HG02678 (cell line): ENCODE measurements around the gene SETD1A.
"Not testable (repeated sequence)": the region's sequence is repeated elsewhere in the genome, so short reads cannot be mapped to it uniquely, and the experiment has no call there.

ENCODE experiments used
- ATAC-seq: cut with Tn5 transposase; IDR thresholded peaks from one replicate; pipeline ENCODE4 v1.9.1; 2021; ENCODE audit warnings: mild to moderate bottlenecking, moderate library complexity; ENCODE audit not compliant: unreplicated experiment

The SETD1A gene

GRCh38 chr16:30997725-30998711, 40.5 kb downstream of the SETD1A start:
- ATAC-seq, result no peak

- no peak for ATAC-seq
Observed at GRCh38 chr16:30998852-30999761, 41.6 kb downstream of the SETD1A start.

- no peak for ATAC-seq
Observed at GRCh38 chr16:31000671-31001382, 43.3 kb downstream of the SETD1A start.

GRCh38 chr16:31001507-31002249, 44.1 kb downstream of the SETD1A start:
- ATAC-seq, result no peak

GRCh38 chr16:31002250-31002700, 44.7 kb downstream of the SETD1A start:
- ATAC-seq, result no peak

- ATAC-seq, result no peak
Observed at GRCh38 chr16:31002862-31003341, 45.3 kb downstream of the SETD1A start.

- ATAC-seq, result no peak
Observed at GRCh38 chr16:31003744-31004143, 46.2 kb downstream of the SETD1A start.

- no peak for ATAC-seq
Observed at GRCh38 chr16:31004658-31005057, 47.1 kb downstream of the SETD1A start.

- no peak for ATAC-seq
Observed at GRCh38 chr16:31005350-31006085, 48.0 kb downstream of the SETD1A start.

GRCh38 chr16:31006086-31006385, 48.5 kb downstream of the SETD1A start:
- ATAC-seq, result no peak

- no peak for ATAC-seq
Observed at GRCh38 chr16:31006589-31006988, 49.0 kb downstream of the SETD1A start.

- no peak for ATAC-seq
Observed at GRCh38 chr16:31007684-31008083, 50.1 kb downstream of the SETD1A start.

GRCh38 chr16:31008149-31008548, 50.6 kb downstream of the SETD1A start:
- no peak for ATAC-seq

GRCh38 chr16:31008551-31008950, 51.0 kb downstream of the SETD1A start:
- no peak for ATAC-seq

GRCh38 chr16:31009120-31009519, 51.6 kb downstream of the SETD1A start:
- no peak for ATAC-seq

- ATAC-seq, result no peak
Observed at GRCh38 chr16:31009894-31010584, 52.5 kb downstream of the SETD1A start.

- no peak for ATAC-seq
Observed at GRCh38 chr16:31010585-31011325, 53.2 kb downstream of the SETD1A start, which contains the start of gene STX1B. Gene STX1B (minus strand): TSS chr16:31010638. CDS start chr16:31010396, 242 bp downstream.

GRCh38 chr16:31011815-31012214, 54.3 kb downstream of the SETD1A start:
- ATAC-seq, result not testable (repeated sequence)
